HG02571 (cell line): ENCODE data around the gene P2RX2.

Experiments
- ATAC-seq: cut with Tn5 transposase; IDR thresholded peaks from one replicate; pipeline ENCODE4 v1.9.1; 2021; ENCODE audit warnings: mild to moderate bottlenecking, moderate library complexity; ENCODE audit not compliant: unreplicated experiment

Gene P2RX2

DNA sequence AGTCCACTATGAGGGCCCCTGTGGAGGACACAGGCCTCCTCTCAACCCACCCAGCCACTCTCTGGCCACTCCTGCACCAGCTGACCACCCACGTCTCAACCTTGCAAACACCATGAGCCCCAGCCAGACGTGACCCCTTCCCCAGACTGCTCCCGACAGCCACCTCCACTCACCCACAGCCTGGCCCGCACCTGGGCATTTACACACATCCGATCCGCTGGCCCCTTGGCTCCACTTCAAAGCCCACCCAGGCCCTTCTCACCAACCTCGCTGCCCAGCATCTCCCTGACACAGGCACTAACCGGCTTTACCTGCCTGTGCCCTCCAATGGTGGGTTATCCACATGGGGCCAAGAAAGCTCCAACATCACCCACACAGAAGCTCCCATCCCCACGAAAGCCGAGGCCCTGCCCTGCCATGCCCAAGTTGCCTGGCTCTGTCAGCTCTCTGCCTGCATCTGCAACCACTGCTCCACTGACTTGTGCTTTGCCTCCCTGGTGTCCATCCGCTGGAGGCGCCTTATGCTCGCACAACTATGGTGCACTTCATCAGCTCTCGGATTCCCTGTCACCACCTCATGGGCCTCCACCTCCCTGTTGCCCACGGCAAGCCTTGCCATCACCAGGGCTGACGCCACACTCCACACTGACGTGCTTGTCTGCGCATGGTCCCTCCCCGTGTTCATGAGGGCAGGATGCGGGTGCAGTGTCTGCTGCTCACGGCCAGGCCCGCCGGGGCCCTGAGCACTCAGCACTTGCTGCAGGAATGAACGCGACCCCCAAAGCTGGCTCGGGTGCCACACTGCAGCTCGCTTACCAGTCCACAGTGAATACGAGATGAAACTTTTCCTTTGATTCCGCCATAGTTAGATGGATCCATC, 16.7 kb downstream of the P2RX2 start:
- no peak for ATAC-seq

DNA sequence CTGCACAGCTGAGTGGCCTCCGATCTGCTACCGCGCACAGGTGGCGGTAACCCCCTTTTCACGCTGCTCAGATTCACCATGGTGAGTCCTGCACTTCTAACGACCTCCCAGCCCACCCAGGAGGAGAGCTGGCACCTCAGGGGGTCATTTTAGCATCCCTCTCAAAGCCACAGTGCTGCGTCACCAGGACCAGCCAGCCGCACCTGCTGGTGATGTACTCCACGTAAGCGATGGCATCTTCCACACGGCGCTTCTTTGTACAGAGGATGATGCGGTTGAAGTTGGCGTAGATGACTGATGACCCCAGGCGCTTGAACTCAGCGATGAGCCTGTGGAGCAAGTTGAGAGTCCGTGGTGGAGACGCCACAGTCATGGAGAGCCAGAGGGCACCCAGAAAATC, 19.2 kb downstream of the P2RX2 start:
- ATAC-seq, result no peak

DNA sequence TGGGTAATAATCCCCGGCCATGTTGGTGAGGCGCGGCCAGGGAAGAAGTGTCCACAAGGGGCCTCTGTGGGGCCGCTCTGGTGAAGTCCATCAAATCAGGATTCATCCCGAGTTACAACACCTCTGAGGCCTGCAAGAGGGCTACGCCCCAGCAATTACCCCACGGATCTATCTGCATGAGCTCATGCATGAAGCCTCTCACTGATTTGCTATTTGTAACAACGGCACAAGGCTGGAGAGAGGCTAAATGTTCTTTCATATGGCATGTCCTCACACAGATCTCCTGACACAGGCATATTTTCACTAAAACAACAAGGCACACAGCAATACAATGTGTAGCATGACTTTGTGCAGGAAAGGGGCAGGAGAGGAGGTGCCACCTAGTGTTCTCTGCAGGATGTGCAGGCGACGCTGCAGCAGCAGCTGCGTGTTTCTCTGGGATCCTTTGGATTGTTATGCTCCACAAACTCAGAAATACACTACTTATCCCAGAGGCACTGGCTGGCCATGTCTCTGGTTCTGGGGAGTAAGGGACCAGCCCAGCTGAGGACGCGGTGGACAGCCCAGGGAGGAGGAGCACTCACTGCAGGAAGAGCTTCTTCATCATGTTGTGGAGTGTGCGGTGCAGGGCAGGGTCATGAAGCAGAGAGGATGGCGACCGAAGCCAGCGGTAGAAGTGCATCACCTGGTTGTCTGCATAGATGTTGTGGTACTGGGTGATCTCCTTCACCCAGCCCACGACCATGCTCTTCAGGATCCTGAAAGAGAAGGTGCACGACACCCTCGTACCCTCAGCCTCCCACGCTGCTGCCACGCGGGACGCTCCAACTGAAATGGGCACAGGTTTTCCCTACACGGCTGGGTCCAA, 20.2 kb downstream of the P2RX2 start:
- ATAC-seq, result no peak

DNA sequence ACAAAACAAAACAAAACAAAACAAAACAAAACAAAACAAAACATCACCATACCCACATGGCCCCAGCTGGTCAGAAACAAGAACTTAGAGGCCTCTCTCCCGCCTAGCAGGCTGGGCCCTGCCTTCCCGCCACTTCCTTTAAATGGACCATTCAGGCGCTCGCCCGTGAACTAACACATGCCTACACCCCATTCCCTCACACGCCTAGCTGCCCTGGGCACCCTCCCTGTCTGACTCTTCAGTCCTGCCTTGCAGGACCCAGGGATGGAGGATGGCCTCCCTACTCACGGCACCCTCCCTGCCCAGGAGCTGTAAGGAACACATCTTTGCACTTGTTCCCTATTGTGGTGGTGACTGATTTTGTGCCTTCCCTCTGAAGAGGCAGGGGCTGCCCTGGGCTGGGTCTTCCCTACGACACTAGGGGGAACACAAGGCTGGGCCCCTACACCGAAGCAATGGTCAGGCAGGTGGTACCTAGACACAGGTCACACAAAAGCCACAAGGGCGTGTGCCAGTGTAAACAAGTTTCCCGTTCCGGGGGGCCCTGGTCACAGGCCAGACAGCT, 21.5 kb downstream of the P2RX2 start:
- no peak for ATAC-seq

DNA sequence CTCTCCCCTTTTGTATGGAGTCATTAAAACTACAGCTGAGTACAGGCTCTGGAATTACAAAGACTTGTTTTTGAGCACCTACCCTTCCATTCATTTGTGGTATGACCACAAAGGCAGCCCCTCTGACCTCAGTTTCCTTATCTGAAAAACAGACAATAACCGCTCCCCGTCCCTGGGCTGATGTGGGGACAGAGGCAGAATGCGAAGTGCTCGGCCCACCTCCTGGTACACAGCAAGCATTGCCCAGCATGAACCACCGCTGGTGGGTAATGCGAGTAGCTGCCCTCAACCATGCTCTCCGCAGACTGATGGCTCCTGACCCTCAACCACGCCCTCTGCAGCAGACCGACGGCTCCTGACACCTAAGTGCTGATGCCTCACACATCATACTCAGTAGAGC, 22.4 kb downstream of the P2RX2 start:
- ATAC-seq, result no peak

DNA sequence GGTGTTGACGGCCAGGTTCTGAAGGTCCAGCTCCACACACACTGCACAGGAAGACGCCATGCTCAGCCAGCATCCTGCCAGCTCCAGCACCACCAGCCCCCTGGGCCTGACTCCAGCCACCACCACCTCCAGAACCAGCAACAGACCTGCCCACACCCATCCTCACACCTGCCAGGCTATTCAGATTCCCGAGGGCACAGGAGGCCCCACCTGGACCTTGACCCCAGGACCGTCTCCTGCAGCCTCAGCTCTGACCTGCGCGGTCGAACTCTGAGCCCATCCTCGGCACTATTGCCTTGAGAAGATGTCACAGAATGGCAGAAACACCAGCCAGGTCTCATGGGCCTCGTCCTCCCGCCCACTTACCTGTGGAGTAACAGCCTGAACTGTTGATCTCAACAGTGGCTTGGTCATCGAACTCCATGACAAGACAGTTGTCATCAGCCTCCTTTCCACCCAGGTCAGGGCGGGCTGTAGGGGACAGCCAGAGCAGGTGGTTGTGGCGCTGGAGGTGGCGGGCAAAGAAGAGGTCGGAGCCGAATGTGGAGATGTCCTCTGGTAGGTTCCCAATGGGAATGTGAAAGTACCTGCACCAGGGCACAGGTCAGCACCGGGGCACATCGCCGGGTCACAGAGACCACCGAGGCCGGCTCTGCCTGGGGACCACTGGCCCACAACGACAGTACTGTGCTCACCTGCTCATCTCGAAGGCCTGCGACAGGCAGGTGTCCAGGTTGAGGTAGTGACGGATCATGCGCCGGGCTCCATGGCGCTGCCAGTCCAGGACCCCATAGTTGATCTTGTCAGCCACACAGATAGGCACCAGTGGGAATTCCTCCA, 23.5 kb downstream of the P2RX2 start:
- no peak for ATAC-seq

DNA sequence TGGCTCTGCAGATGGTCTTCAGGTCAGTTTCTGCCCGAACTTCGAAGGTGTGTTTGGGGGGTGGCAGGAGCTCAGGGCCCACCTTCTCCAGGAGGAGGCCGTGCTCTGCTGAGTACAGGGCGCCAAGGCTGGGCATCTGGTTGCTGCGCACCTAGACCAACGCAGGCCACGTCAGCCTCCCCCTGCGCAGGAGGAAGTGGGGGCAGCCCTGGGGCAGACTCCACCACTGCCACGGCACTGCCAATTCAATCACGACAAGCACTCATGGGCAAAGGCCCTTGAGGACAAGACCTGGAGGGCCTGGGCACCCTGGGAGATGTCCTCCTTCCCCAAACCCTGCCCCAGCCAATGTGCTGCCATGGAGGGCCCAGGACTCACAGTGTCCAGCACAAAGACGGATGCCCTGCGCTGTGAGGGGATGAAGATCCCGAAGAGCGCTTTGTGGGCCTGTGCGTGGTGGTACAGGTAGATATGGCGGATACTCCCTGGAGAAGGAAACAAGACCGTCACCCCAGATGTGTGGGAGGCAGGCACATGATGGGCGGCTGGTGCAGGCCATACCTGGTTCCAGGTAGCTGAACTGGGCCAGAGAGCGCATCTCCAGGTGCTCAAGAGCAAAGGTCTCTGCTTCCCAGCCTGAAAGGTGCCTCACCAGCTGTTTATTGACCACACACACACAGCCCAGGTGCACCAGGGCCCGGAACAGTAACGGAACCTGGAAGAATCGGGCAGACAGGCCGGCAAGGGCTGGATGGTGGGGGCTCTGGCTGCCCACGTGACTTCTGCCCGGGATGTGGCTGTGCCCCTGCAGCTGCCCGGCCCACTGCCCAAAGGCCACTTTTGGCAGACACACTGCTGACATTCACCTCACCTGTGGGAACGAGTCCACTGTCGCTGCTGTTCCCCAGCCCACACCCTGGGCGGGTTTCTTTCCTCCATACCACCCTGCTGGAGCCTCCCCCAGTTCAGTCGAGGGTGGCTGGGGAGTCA, 24.6 kb downstream of the P2RX2 start:
- ATAC-seq, result no peak

DNA sequence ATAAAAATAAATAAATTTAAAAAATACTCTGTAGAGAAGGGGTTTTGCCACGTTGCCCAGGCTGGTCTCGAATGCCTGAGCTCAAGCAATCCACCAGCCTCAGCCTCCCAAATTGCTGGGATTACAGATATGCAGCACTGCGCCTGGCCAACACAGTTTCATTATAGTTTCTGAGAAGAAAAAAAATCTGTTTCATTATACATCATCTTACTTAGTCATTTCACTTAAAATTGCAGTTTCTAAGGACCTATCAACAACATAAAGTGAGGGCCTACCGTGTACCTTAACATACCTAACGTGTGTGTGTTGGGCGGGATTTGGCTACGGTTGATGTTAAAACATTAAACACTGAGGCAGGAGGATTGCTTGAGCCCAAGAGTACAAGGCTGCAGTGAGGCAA, 28.3 kb downstream of the P2RX2 start:
- ATAC-seq, result no peak

DNA sequence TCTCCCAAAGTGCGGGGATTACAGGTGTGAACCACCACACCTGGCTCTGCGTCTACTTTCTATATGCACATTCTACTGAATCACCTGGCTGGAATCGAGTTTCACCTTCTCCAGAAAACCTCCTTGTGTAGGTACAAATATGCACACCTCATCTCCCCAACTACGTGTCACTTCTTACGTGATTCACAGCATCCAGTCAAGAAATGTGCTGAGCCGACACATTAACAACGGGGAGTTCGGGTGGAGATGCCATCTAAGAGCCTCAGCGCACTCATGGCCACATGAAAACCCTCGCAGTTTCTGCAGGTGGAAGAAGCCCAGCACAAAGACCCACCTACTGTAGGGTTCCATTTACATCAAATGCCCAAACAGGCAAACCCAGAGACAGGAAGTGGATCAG, 29.3 kb downstream of the P2RX2 start:
- no peak for ATAC-seq

DNA sequence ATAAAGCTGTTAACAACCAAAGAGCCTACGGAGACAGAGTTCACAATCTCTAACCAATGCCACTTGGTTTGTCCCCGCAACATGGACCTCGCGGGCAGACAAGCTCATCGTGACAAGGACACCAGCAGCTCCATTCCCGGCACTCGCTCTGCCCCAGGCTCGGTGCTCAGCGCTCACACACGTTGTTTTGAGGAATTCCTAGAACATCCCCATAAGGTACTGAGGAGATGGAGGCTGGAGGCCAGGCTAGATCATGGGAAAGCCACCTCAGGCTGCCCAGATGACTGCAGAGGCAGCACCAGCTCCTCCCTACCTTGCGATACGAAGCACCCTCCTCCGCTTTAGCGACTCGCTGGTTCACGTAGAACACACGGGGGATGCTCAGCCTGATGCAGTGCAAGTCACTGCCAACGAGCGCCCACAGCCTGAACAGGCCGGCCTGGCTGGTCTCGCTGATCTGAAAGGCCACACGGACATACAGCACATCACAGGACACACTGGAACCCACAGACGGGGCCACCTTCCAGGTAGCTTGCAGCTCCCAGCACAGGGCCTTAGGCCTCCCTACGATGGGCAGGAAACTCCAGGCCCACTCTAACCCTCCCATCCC, 30.1 kb downstream of the P2RX2 start:
- no peak for ATAC-seq

DNA sequence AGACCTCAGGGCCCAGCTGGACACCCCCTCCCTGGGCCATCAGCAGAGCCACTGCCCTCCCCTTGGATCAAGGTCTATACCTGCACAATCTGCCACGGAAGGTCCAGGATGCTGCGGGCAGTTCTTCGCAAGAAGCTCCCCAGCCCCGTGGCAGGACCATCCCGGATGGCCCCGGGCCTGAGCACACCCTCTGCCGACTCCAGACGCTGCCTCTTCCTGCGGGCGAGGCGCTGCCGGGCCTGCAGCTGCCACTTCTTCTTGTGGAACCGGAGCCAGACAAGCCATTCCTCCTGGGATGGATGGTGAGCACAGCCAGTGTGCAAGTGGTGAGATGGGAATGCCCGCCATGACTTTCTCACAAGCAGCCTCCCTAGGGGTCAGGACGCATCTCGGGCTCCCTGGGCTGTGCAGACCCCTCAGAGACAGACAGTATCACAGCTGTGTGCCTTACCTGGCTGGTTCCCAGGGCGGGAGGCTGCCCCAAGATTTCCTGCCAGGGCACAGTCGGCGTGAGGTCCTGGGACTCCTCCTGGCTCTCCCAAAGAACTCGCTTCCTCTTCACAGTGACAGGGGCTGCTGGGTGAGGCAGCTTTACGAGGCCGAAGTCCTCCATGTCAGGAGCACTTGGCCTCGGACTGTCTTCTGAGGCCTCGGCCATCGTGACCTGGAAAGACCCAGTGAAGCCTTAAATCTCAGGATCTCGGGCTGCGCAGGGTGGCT, 30.8 kb downstream of the P2RX2 start:
- ATAC-seq, result no peak

DNA sequence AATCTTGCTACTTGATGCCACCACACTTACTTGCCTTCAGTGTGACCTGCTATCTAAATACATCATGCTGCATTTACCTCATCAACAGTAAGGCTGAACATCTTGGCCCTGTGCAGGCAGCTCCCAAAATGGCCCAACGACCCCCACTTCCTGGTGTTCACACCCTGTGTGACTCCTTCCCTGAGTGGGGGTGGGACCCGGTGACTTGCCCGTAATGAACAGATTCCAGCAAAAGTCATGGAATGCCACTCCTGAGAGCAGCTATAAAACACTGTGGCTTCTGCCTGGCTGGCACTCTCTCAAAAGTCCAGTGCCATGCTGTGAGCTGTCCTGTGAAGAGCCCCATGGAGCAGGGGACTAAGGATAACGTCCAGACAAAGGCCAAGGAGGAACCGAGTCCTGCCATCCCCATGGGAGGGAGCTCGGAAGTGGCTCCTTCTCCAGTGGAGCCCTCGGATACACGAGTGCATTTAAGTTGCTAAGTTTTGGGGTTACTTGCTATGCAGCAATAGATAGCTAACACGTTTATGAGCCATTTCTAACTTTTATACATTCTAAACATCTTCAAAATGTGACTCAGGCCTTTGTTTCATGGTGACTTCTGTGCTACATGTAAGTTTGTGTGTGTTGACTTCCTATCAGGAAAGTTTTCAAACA, 33.0 kb downstream of the P2RX2 start:
- no peak for ATAC-seq

DNA sequence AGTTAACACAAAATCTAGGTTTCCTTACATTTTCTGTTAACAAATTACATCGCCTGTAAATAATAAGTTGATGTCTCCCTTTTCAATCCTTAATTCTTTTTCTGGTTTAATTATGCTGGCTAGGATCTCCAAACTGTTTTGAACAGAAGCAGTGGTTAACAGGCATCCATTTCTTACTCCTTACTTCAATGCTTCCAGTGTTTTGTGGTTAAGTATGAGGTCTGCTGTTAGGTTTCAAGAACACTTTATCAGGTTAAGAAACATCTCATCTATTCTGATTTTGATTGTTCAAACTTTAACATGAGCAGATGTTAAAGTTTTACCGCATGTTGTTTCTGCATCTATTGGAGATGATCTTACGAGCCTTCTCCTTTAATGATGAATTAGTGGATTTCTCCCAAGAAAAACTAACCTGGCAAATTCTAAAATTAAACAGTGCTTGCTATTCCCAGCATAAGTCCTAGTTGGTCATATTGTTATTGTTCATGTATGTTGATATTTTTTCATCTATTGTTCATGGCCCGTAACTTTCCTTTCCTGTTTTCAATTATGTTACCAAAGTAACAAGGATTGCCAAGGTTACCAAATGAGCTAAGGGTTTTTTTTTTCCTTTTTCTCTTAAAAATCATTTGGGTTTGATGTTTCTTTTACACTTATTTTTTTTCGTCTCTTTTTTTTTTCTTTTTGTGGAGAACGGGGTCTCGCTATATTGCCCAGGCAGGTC, 35.2 kb downstream of the P2RX2 start:
- ATAC-seq, result no peak

DNA sequence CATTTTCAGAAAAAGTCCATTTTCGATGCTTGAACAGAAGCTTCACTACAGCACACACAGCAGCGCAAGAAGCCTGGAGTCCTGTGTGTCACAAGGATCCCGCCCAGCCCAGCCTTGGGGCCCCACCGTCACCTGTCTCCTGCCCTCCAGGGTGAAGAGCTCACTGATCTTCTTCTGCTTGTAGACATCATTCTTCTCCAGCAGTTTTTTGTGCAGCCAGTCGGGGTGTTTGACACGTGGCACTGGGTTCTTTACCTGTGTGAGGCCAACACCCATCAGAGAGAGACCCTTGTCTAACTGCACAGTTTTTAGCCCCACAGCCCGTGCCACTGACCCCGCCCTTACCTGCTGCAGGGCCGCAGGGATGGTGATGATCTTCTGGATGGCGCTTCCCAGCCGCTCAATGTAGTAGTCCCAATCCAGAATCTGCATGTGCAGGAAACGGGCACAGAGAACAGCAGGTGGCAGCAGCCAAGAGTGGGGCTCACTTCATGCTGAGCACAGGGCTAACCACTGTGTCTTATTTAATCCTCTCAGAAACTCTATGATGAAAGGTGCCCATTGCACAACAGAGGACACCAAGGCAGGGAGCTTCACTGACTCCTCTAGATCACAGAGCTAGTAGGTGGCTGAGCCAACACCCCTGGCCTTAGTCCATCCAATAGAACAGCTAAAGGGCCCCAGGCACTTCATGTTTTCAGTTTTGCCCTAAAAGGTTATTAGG, 38.6 kb downstream of the P2RX2 start:
- no peak for ATAC-seq

DNA sequence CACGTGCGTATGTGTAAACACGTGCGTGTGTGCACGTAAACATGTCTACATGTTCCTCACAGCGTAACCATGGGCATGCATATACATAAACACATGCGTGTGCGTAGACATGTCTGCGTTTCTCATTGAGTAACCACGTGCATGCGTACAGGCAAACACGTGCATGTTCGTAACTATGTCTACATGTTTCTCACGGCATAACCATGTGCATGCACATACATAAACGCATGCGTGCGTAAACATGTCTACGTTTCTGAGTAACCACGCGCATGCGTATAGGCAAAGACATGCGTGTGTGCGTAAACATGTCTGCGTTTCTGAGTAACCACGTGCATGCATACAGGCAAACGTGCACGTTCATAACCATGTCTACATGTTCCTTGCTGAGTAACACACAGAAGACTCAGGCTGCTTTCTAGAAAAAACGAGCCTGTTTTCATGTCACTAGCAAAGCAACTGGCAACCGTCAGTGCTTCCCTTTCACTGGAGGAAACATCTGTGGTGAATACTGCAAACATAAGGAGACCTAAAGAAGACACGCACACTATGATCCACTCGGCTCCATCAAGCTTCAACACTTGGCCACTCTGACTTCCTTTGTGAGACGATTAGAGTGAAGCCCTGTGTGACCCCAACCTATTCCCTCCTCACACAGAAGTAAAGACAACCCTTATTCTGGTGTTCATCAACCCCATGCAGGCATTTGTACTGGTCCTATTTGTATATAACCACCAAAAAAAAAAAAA, 39.7 kb downstream of the P2RX2 start:
- no peak for ATAC-seq

DNA sequence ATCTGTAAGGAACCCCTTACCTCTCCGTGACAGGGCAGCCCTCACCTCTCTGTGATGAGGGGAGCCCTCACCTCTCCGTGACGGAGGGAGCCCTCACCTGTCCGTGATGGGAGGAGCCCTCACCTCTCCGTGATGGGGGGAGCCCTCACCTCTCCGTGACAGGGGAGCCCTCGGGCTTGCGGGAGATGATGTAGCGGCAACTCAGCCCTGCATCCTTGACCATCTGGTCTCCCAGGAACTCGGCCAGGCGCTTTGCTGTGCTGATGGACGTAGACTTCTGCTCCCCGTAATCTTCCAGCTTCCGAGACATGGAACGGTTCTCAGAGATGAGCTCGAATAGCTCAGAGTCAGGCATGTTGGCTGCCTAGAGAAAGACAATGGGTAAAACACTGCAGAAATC, 40.6 kb downstream of the P2RX2 start:
- no peak for ATAC-seq
